ENCODE results near the gene ADAMTS15.

ADAMTS15 gene

DNA sequence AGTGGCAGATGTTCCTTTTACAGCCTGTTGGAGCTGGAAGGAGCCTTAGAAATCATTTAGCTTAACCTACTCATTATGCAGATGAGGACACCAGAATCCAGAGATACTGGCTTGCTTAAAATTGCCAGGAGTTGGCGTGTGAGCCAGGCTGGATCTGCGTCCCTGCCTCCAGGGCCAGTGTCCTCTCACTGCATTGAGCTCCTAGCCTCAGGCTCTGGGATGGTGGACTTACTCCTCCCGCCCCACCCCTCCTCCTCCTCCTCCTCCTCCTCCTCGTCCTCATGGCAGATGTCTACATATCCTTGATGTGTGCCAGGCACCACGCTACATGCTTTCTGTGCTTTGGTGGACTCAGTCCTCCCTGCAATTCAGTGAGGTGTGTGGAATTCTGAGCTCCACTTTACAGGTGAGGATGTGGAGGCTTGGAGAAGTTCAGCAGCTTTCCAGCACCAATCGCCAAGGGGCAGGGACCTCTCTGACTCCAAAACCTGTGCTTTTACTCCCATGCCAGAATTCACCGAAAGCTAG, 24.1 kb downstream of the ADAMTS15 start:
- H3K4me3 ChIP-seq (ENCODE audit: control insufficient read depth, low read depth, low read length): no peak overlapping the region
- no peak for DNase-seq (ENCODE audit: low read depth)
- TF ChIP-seq, protein P1, sequence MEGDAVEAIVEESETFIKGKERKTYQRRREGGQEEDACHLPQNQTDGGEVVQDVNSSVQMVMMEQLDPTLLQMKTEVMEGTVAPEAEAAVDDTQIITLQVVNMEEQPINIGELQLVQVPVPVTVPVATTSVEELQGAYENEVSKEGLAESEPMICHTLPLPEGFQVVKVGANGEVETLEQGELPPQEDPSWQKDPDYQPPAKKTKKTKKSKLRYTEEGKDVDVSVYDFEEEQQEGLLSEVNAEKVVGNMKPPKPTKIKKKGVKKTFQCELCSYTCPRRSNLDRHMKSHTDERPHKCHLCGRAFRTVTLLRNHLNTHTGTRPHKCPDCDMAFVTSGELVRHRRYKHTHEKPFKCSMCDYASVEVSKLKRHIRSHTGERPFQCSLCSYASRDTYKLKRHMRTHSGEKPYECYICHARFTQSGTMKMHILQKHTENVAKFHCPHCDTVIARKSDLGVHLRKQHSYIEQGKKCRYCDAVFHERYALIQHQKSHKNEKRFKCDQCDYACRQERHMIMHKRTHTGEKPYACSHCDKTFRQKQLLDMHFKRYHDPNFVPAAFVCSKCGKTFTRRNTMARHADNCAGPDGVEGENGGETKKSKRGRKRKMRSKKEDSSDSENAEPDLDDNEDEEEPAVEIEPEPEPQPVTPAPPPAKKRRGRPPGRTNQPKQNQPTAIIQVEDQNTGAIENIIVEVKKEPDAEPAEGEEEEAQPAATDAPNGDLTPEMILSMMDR (conservative IDR thresholded peaks at IDR 0.05; ENCODE audit: control insufficient read depth, insufficient read depth, low read depth, low read length): no peak

- H3K4me3 ChIP-seq (ENCODE audit: control insufficient read depth, low read depth, low read length): no peak overlapping the region
- no peak for DNase-seq (ENCODE audit: low read depth)
- TF ChIP-seq, protein P1 (conservative IDR thresholded peaks at IDR 0.05; ENCODE audit: control insufficient read depth, insufficient read depth, low read depth, low read length): no peak
Observed at GRCh38 chr11:130473056-130473794, 24.8 kb downstream of the ADAMTS15 start.

- TF ChIP-seq, protein P1 (conservative IDR thresholded peaks at IDR 0.05; ENCODE audit: control insufficient read depth, insufficient read depth, low read depth, low read length): no peak
- no peak for DNase-seq (ENCODE audit: low read depth)
- H3K4me3 ChIP-seq (ENCODE audit: control insufficient read depth, low read depth, low read length): no peak overlapping the region
Observed at GRCh38 chr11:130473795-130474377, 25.4 kb downstream of the ADAMTS15 start.

GRCh38 chr11:130474637-130475400, 26.4 kb downstream of the ADAMTS15 start:
- TF ChIP-seq, protein P1 (conservative IDR thresholded peaks at IDR 0.05; ENCODE audit: control insufficient read depth, insufficient read depth, low read depth, low read length): no peak

DNA sequence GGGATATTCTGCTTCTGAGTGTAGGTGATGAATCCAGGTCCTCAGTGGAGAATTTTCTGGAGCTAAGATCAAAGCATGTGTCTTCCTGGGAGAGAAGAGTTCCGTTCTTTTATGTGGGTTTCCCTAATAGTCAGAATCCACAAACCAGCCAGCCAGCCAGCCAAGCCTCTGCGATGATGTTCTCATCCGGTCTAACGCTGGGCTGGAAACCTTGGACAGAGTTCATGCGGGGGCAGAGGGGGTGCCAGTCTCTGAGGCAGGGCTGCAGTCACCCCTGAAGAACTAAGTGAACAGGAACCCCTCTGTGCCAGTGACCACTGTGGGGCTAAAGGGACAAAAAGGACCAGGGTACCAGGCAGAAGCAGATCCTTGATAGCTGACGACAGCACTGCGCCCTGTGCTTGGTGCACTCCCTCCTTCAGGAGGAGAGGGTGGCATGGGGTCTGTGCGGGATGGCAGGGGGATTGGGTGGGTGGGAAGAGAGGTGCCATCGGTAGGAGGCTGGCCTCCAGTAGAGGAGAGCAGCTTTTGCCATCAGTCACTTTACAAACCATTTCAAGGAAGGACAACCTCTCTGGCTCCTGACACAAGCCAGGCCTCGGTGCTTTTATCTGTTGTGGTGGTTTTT, 27.1 kb downstream of the ADAMTS15 start:
- DNase-seq (ENCODE audit: low read depth): no peak
- TF ChIP-seq, protein P1 (conservative IDR thresholded peaks at IDR 0.05; ENCODE audit: control insufficient read depth, insufficient read depth, low read depth, low read length): no peak

More at GRCh38 chr11:130474637-130475400, 26.4 kb downstream of the ADAMTS15 start:
- DNase-seq (ENCODE audit: low read depth): no peak
- H3K4me3 ChIP-seq (ENCODE audit: control insufficient read depth, low read depth, low read length): no peak overlapping the region

DNA sequence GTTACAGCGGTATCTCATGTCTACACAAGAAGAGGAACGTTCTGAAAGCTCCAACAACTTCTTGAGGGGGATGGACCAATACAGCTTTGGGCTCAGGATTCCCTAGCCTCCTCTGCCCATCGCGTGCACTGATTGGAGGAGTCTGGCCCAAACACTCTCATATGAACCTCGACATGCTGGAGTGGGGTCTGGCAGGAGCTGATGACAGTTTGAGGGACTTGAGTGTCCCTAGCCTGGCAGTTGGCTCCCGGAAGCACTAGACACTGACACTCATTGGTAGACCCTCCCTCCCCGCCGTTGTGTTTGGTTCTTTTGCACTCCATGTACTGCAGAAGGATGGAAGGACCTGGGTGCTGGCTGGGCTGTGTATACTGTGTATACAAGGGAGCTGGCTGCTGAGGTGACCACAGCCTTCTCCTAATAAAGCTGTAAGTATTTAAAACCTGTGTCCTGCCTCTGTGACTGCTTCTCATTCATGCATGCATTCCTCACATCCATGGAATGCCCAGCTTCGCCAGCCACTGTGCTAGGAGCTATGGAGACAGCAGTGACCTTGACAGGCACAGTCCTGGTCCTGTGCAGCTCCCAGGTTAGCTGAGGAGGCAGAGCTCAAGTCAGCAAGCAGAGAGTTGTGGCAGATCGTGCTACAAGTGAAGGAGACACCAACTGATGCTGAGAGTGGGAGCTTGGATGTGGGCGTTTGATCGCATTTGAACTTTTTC, 27.9 kb downstream of the ADAMTS15 start:
- H3K4me3 ChIP-seq (ENCODE audit: control insufficient read depth, low read depth, low read length): no peak overlapping the region
- no peak for DNase-seq (ENCODE audit: low read depth)
- TF ChIP-seq, protein P1 (conservative IDR thresholded peaks at IDR 0.05; ENCODE audit: control insufficient read depth, insufficient read depth, low read depth, low read length): no peak

More for the DNA sequence above, 27.1 kb downstream of the ADAMTS15 start:
- H3K4me3 ChIP-seq (ENCODE audit: control insufficient read depth, low read depth, low read length): no peak overlapping the region

Measured in fibroblast of mammary gland (primary cell).